Type B pancreatic cell (in vitro differentiated cells): Measurements from ENCODE around the gene HSD17B14. TPM values are rescaled to one million over a fixed set of nuclear protein-coding genes. Genes with fewer than 3 reads are reported as not detected.
A peak's percentile ranks its signal among the peaks of the same experiment; 100 is the strongest.
"Not testable (repeated sequence)": the region's sequence is repeated elsewhere in the genome, so short reads cannot be mapped to it uniquely, and the experiment has no call there.

Source experiments
- DNase-seq: peaks from one replicate; pipeline ENCODE4 v3.0.0; 2021; ENCODE audit warnings: mixed read lengths; ENCODE audit not compliant: unreplicated experiment; ENCODE audit errors: extremely low spot score
- H3K27ac Mint-ChIP-seq: 2 replicates; pipeline ENCODE4 v1.8.0; 2021; ENCODE audit warnings: mild to moderate bottlenecking, mixed read lengths
- H3K27me3 Mint-ChIP-seq: 2 replicates; pipeline ENCODE4 v1.8.0; 2021; ENCODE audit warnings: mixed read lengths
- H3K36me3 Mint-ChIP-seq: 2 replicates; pipeline ENCODE4 v1.8.0; 2021; ENCODE audit warnings: mixed read lengths
- H3K4me1 Mint-ChIP-seq: one replicate; pipeline ENCODE4 v1.8.0; 2021; ENCODE audit warnings: mixed read lengths; ENCODE audit not compliant: unreplicated experiment
- H3K4me3 Mint-ChIP-seq: 2 replicates; pipeline ENCODE4 v1.8.0; 2021; ENCODE audit warnings: mild to moderate bottlenecking, mixed read lengths
- H3K9me3 Mint-ChIP-seq: 2 replicates; pipeline ENCODE4 v1.8.0; 2021; ENCODE audit warnings: mixed read lengths
- CTCF ChIP-seq: fragments of 200-600 bp; sonication (generic); conservative IDR thresholded peaks from 2 replicates; pipeline ENCODE4 v1.5.0; 2021; ENCODE audit warnings: antibody characterized with exemption, mild to moderate bottlenecking
- total RNA-seq: library from RNA; stranded (reverse); gene quantifications from 2 replicates; pipeline ENCODE4 v1.2.1, GENCODE V29; 2021; ENCODE audit warnings: low replicate concordance

The HSD17B14 gene
- total RNA-seq, 1 donor from 2014 or later: 12.9 TPM

GRCh38 chr19:48872884-48873475, 36.7 kb upstream of the HSD17B14 start:
- DNase-seq: no peak
- Mint-ChIP-seq H3K9me3 (no peaks in the 10 kb centered on the region), H3K4me1 (peaks cover 47% of the 10 kb centered on the region), H3K4me3 (peak overlapping the region; percentile 99), H3K27ac (peak overlapping the region; percentile 100), H3K36me3 (peaks cover 33% of the 10 kb centered on the region), H3K27me3 (peaks cover 4% of the 10 kb centered on the region)
- TF ChIP-seq CTCF: no peak

- DNase-seq: peak; percentile 99
- TF ChIP-seq CTCF: peak; percentile 35
- Mint-ChIP-seq H3K27me3 (peaks cover 4% of the 10 kb centered on the region), H3K4me1 (peaks cover 51% of the 10 kb centered on the region), H3K4me3 (peak within 1 kb of the TSS; percentile 99), H3K27ac (peak within 1 kb of the TSS; percentile 100), H3K36me3 (peaks cover 30% of the 10 kb centered on the region), H3K9me3 (no peaks in the 10 kb centered on the region)
Observed at GRCh38 chr19:48872182-48872883, 36.0 kb upstream of the HSD17B14 start, which contains the start of gene PPP1R15A. PPP1R15A (plus strand) TSS chr19:48872421; CDS start chr19:48873234, 813 bp downstream.

GRCh38 chr19:48871471-48872181, 35.3 kb upstream of the HSD17B14 start:
- not testable (repeated sequence) for H3K27me3 Mint-ChIP-seq, H3K9me3 Mint-ChIP-seq, DNase-seq
- Mint-ChIP-seq H3K4me1 (peaks cover 58% of the 10 kb centered on the region), H3K36me3 (peaks cover 30% of the 10 kb centered on the region), H3K4me3 (peak overlapping the region; percentile 99), H3K27ac (peak overlapping the region; percentile 100)

GRCh38 chr19:48870048-48870447, 33.8 kb upstream of the HSD17B14 start:
- H3K9me3 Mint-ChIP-seq: no peaks in the 10 kb centered on the region
- DNase-seq: no peak
- no peak overlapping the region for H3K27ac Mint-ChIP-seq
- H3K27me3 Mint-ChIP-seq: peaks cover 4% of the 10 kb centered on the region
- H3K4me3 Mint-ChIP-seq: no peak overlapping the region
- TF ChIP-seq CTCF: no peak
- H3K36me3 Mint-ChIP-seq: peaks cover 19% of the 10 kb centered on the region
- H3K4me1 Mint-ChIP-seq: peaks cover 49% of the 10 kb centered on the region

- Mint-ChIP-seq H3K36me3 (peaks cover 12% of the 10 kb centered on the region), H3K9me3 (no peaks in the 10 kb centered on the region), H3K4me3 (peak within 1 kb of the TSS; percentile 88), H3K4me1 (peaks cover 39% of the 10 kb centered on the region), H3K27me3 (peaks cover 4% of the 10 kb centered on the region), H3K27ac (peak within 1 kb of the TSS; percentile 89)
- no peak for TF ChIP-seq CTCF
- no peak for DNase-seq
Observed at GRCh38 chr19:48868114-48868886, 32.0 kb upstream of the HSD17B14 start, which contains the start of gene PLEKHA4. PLEKHA4 (minus strand) TSS chr19:48868617; CDS start chr19:48867620, 997 bp downstream.
